Activated CD8-positive, alpha-beta memory T cell treated with anti-CD3 and anti-CD28 coated beads, Interleukin-2, amount 50 U/mL, for 48 hours (primary cell): ENCODE data around the gene ZNF48.
"Not testable (repeated sequence)": the region's sequence is repeated elsewhere in the genome, so short reads cannot be mapped to it uniquely, and the experiment has no call there.

Experiments used
- DNase-seq: peaks from one replicate; pipeline ENCODE4 v3.0.0-alpha.2; 2020

Gene ZNF48

GRCh38 chr16:30378236-30379157, 16.7 kb upstream of the ZNF48 start:
- DNase-seq: peak; percentile 100

- DNase-seq: no peak
Observed at GRCh38 chr16:30379158-30379783, 15.9 kb upstream of the ZNF48 start.

- DNase-seq: no peak
Observed at GRCh38 chr16:30380072-30380802, 15.0 kb upstream of the ZNF48 start.

GRCh38 chr16:30380803-30381208, 14.4 kb upstream of the ZNF48 start:
- no peak for DNase-seq

- DNase-seq: no peak
Observed at GRCh38 chr16:30381291-30382041, 13.8 kb upstream of the ZNF48 start.

- DNase-seq: peak; percentile 86
Observed at GRCh38 chr16:30382111-30382881, 12.9 kb upstream of the ZNF48 start, which contains the start of gene SEPTIN1. Gene SEPTIN1, minus strand, starts transcription at chr16:30382561. Its CDS starts 19 bp downstream, at chr16:30382542.

GRCh38 chr16:30383521-30383920, 11.7 kb upstream of the ZNF48 start:
- DNase-seq: no peak

- no peak for DNase-seq
Observed at GRCh38 chr16:30394592-30395154, 547 bp upstream of the ZNF48 start.

GRCh38 chr16:30395992-30396585, 869 bp downstream of the ZNF48 start:
- DNase-seq: no peak

GRCh38 chr16:30396627-30397026, 1.4 kb downstream of the ZNF48 start:
- not testable (repeated sequence) for DNase-seq

- no peak for DNase-seq
Observed at GRCh38 chr16:30397056-30397455, 1.8 kb downstream of the ZNF48 start.

GRCh38 chr16:30397776-30398660, 2.8 kb downstream of the ZNF48 start:
- DNase-seq: no peak

- DNase-seq: no peak
Observed at GRCh38 chr16:30398661-30399434, 3.6 kb downstream of the ZNF48 start.

GRCh38 chr16:30399435-30400186, 4.4 kb downstream of the ZNF48 start:
- no peak for DNase-seq

- no peak for DNase-seq
Observed at GRCh38 chr16:30401768-30402425, 6.7 kb downstream of the ZNF48 start.

GRCh38 chr16:30406795-30407101, 11.5 kb downstream of the ZNF48 start:
- DNase-seq: no peak

GRCh38 chr16:30407102-30407803, 12.0 kb downstream of the ZNF48 start, which contains the start of gene ZNF771:
Gene ZNF771, plus strand, starts transcription at chr16:30407606. Its CDS starts 448 bp downstream, at chr16:30408054.
- DNase-seq: peak; percentile 94
